ENCODE data around the gene WTIP. TPM values are rescaled to one million over a fixed set of nuclear protein-coding genes. Genes with fewer than 3 reads are reported as not detected.
"Not testable (repeated sequence)": the region's sequence is repeated elsewhere in the genome, so short reads cannot be mapped to it uniquely, and the experiment has no call there.

Gene WTIP
- total RNA-seq, 1 donor from 2014 or later: 0.17 TPM

- no peak for DNase-seq
Measured at GRCh38 chr19:34454091-34454490, 27.5 kb upstream of the WTIP start.

GRCh38 chr19:34454685-34455084 lies 26.9 kb upstream of the WTIP start:
- H3K36me3 Mint-ChIP-seq (ENCODE audit: unreplicated experiment): no peaks in the 10 kb centered on the region
- TF ChIP-seq CTCF (IDR thresholded peaks at IDR 0.05; ENCODE audit: partially characterized antibody, unreplicated experiment): no peak
- H3K27ac Mint-ChIP-seq (ENCODE audit: unreplicated experiment): no peak overlapping the region
- DNase-seq: no peak
- peaks cover 4% of the 10 kb centered on the region for H3K4me1 Mint-ChIP-seq (ENCODE audit: low read depth, unreplicated experiment)
- no peaks in the 10 kb centered on the region for H3K27me3 Mint-ChIP-seq (ENCODE audit: unreplicated experiment)
- H3K4me3 Mint-ChIP-seq (ENCODE audit: unreplicated experiment): no peak overlapping the region
- H3K9me3 Mint-ChIP-seq (ENCODE audit: unreplicated experiment): peaks cover 2% of the 10 kb centered on the region

More at GRCh38 chr19:34454091-34454490, 27.5 kb upstream of the WTIP start:
- Mint-ChIP-seq H3K4me1 (ENCODE audit: low read depth, unreplicated experiment) (peaks cover 4% of the 10 kb centered on the region), H3K36me3 (ENCODE audit: unreplicated experiment) (no peaks in the 10 kb centered on the region), H3K9me3 (ENCODE audit: unreplicated experiment) (peaks cover 2% of the 10 kb centered on the region), H3K27me3 (ENCODE audit: unreplicated experiment) (no peaks in the 10 kb centered on the region), H3K27ac (ENCODE audit: unreplicated experiment) (no peak overlapping the region), H3K4me3 (ENCODE audit: unreplicated experiment) (no peak overlapping the region)
- no peak for TF ChIP-seq CTCF (IDR thresholded peaks at IDR 0.05; ENCODE audit: partially characterized antibody, unreplicated experiment)

GRCh38 chr19:34455783-34456480 lies 25.6 kb upstream of the WTIP start:
- not testable (repeated sequence) for H3K27me3 Mint-ChIP-seq (ENCODE audit: unreplicated experiment); H3K4me1 Mint-ChIP-seq (ENCODE audit: low read depth, unreplicated experiment); H3K27ac Mint-ChIP-seq (ENCODE audit: unreplicated experiment); H3K9me3 Mint-ChIP-seq (ENCODE audit: unreplicated experiment); H3K36me3 Mint-ChIP-seq (ENCODE audit: unreplicated experiment); DNase-seq; H3K4me3 Mint-ChIP-seq (ENCODE audit: unreplicated experiment)

GRCh38 chr19:34457446-34457845 lies 24.1 kb upstream of the WTIP start:
- Mint-ChIP-seq H3K27me3 (ENCODE audit: unreplicated experiment) (peaks cover 4% of the 10 kb centered on the region), H3K27ac (ENCODE audit: unreplicated experiment) (no peak overlapping the region), H3K36me3 (ENCODE audit: unreplicated experiment) (peaks cover 5% of the 10 kb centered on the region), H3K4me1 (ENCODE audit: low read depth, unreplicated experiment) (peaks cover 4% of the 10 kb centered on the region), H3K9me3 (ENCODE audit: unreplicated experiment) (no peaks in the 10 kb centered on the region), H3K4me3 (ENCODE audit: unreplicated experiment) (no peak overlapping the region)
- no peak for TF ChIP-seq CTCF (IDR thresholded peaks at IDR 0.05; ENCODE audit: partially characterized antibody, unreplicated experiment)
- DNase-seq: no peak

- Mint-ChIP-seq H3K9me3 (ENCODE audit: unreplicated experiment) (no peaks in the 10 kb centered on the region), H3K27me3 (ENCODE audit: unreplicated experiment) (peaks cover 4% of the 10 kb centered on the region), H3K27ac (ENCODE audit: unreplicated experiment) (no peak overlapping the region), H3K36me3 (ENCODE audit: unreplicated experiment) (peaks cover 5% of the 10 kb centered on the region), H3K4me1 (ENCODE audit: low read depth, unreplicated experiment) (peaks cover 4% of the 10 kb centered on the region), H3K4me3 (ENCODE audit: unreplicated experiment) (no peak overlapping the region)
- no peak for TF ChIP-seq CTCF (IDR thresholded peaks at IDR 0.05; ENCODE audit: partially characterized antibody, unreplicated experiment)
- DNase-seq: no peak
Measured at GRCh38 chr19:34458677-34459076, 22.9 kb upstream of the WTIP start.

Measured in glutamatergic neuron (in vitro differentiated cells).